Lower leg skin (tissue), 4 donors: ENCODE results near the gene GNB1L. TPM values are rescaled to one million over a fixed set of nuclear protein-coding genes. Genes with fewer than 3 reads are reported as not detected.

ENCODE experiments used
- DNase-seq, 2 donors: peaks; one replicate each; pipeline ENCODE4 v3.0.0-alpha.2; 2019; ENCODE audit warnings: low spot score in 2 of 2
- H3K4me3 ChIP-seq: fragments of 200-600 bp; sonication (generic); 2 replicates; pipeline ENCODE4 v1.5.1; 2017; ENCODE audit warnings: mild to moderate bottlenecking, low read depth; ENCODE audit not compliant: poor library complexity, severe bottlenecking
- POLR2A ChIP-seq, 2 donors: fragments of 450-650 bp; IDR thresholded peaks; one replicate each; pipeline ENCODE4 v1.6.1; 2016 to 2017; ENCODE audit warnings: antibody characterized with exemption in 2 of 2, mild to moderate bottlenecking in 1 of 2, moderate library complexity in 1 of 2
- WGBS, 2 donors: methylation state at CpG; one replicate each; pipeline ENCODE4 v1.1.5; 2018; 5-methylcytosine and 5-hydroxymethylcytosine counted together
- intact Hi-C: fragments of 100-400 bp; cut with DNase I; formaldehyde crosslinking; loops from one replicate; pipeline ENCODE4 v1.15.0; 2023; ENCODE audit warnings: low total_unique reads
- total RNA-seq, 4 donors: library from RNA; depleted of rRNA; stranded (reverse); fragments of >200 nt; gene quantifications; one replicate each; pipeline ENCODE4 v1.1.0, GENCODE V29; 2016
- TF ChIP-seq, protein P1 (sequence below), 3 donors: fragments of 450-650 bp; IDR thresholded peaks; one replicate each; pipeline ENCODE4 v1.5.1; 2016; ENCODE audit warnings: antibody characterized with exemption in 3 of 3, mild to moderate bottlenecking in 3 of 3, moderate library complexity in 2 of 3

GNB1L gene
- total RNA-seq, 4 donors from 2014 or later = 10.0 to 16.2 (median 11.2) TPM

DNA sequence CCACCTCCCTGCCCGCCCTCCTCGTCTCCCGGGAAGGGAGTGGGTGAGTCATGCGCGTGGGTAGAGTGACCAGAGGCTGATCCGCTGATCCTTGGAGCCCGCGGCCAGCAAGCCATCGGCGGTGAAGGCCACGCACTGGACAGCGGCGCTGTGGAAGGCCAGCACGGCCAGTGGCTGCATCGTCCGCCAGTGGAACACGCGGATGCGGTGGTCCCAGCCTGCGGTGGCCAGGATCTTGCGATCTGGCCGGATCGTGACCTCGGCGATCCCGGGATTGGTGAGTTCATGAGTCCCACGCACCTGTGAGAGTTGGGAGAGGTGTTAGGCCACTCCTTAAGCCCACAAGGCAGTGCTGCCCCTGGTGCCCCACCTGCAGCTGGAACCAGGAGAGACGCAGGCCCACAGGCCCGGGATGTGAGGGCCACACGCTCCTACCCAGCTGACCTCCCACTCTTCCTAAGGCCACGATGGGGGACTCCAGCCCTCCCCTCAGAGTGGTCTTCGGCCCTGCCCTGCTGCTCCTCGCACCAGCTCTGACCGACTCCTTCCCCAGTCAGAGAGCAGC, 65.9 kb downstream of the GNB1L start:
- H3K4me3 ChIP-seq = no peak overlapping the region
- WGBS, 2 donors = 96 to 98% methylated on average over 29 to 34 of the region's 34 CpGs
- TF ChIP-seq, protein P1, sequence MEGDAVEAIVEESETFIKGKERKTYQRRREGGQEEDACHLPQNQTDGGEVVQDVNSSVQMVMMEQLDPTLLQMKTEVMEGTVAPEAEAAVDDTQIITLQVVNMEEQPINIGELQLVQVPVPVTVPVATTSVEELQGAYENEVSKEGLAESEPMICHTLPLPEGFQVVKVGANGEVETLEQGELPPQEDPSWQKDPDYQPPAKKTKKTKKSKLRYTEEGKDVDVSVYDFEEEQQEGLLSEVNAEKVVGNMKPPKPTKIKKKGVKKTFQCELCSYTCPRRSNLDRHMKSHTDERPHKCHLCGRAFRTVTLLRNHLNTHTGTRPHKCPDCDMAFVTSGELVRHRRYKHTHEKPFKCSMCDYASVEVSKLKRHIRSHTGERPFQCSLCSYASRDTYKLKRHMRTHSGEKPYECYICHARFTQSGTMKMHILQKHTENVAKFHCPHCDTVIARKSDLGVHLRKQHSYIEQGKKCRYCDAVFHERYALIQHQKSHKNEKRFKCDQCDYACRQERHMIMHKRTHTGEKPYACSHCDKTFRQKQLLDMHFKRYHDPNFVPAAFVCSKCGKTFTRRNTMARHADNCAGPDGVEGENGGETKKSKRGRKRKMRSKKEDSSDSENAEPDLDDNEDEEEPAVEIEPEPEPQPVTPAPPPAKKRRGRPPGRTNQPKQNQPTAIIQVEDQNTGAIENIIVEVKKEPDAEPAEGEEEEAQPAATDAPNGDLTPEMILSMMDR (IDR thresholded peaks at IDR 0.05) = no peak
- TF ChIP-seq POLR2A (IDR thresholded peaks at IDR 0.05) = no peak
- DNase-seq = no peak
- intact Hi-C loops = no loop called here

DNA sequence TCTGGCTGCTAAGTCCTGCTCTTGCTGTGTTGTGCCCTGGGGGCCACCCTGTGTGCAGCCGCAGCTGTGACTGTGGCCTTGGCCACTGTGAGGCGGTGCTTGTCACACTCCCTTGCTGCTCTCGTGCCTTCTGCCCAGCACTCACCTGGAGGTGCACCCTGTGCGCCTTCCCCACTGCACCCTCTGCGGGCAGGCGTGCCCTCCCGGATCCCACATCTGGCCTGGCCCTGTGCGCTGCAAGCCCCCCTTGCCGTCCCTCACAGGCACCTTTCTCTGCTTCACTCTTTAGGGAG, 66.9 kb downstream of the GNB1L start:
- intact Hi-C loops = no loop called here
- no peak for DNase-seq
- H3K4me3 ChIP-seq = no peak overlapping the region
- WGBS, 2 donors = 95 to 99% methylated on average over 9 of the region's 9 CpGs
- TF ChIP-seq, protein P1 (IDR thresholded peaks at IDR 0.05) = no peak
- no peak for TF ChIP-seq POLR2A (IDR thresholded peaks at IDR 0.05)

DNA sequence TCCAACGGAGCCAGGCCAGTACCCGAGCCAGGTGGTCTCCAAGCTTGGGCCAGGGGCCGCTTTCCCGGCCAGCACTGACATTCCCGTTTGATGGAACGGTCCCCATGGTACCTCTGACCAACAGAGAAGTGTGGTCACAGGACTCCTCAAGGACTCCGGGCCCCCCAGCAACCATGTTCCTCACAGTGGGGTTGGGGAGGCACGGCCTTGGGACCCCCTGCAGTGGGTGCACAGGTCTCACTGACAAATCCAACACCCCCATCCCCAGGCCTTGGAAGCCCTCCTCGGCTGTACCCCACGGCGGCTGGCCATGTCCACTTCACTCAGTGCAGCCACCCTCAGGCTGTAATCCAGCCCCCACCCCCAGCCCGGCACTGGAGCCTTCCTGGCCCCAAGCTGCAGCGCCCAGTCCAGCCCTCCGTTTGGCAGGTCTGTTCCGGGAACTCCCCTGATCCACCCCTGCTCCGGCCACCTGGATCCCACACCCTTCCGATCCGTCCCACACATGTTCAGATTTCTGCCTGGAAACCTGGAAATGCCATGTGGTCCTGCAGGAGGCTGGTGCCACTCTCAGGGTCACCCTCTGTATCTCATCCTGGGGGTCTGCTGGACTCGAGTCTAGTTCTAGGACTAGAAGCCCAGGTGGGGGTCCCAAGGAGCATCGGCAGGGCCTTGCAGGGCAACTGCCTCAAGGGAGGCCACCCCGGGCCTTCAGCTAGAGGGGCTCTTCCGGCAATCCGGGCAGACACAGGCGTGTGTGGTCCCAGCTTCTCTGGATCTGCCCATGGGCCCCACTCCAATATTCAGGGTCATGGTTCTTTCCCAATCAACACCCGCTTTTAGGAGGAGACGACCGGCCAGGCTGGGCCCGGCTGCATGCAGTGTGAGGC, 67.5 kb downstream of the GNB1L start:
- 92 to 93% methylated on average over 27 to 28 of the region's 28 CpGs for WGBS, 2 donors
- TF ChIP-seq, protein P1 (IDR thresholded peaks at IDR 0.05) = no peak
- intact Hi-C loops = no loop called here
- no peak overlapping the region for H3K4me3 ChIP-seq
- no peak for DNase-seq

DNA sequence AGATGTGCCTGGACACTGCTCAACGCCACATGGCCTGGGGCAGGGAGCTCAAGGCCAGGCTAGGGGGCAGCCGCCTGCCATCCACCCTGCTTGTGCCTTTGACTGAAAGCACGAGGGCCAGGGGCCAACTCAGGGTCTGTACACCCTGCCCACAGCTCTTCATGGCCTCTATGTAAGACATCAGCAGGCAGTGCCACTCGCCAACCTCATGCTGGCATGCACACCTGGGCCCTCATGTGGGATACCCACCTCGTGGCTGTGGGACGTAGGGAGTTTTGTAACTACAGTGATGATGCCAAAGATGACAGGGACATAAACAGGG, 68.4 kb downstream of the GNB1L start:
- WGBS, 2 donors = 87 to 91% methylated on average over 5 to 6 of the region's 6 CpGs
- intact Hi-C loops = no loop called here

DNA sequence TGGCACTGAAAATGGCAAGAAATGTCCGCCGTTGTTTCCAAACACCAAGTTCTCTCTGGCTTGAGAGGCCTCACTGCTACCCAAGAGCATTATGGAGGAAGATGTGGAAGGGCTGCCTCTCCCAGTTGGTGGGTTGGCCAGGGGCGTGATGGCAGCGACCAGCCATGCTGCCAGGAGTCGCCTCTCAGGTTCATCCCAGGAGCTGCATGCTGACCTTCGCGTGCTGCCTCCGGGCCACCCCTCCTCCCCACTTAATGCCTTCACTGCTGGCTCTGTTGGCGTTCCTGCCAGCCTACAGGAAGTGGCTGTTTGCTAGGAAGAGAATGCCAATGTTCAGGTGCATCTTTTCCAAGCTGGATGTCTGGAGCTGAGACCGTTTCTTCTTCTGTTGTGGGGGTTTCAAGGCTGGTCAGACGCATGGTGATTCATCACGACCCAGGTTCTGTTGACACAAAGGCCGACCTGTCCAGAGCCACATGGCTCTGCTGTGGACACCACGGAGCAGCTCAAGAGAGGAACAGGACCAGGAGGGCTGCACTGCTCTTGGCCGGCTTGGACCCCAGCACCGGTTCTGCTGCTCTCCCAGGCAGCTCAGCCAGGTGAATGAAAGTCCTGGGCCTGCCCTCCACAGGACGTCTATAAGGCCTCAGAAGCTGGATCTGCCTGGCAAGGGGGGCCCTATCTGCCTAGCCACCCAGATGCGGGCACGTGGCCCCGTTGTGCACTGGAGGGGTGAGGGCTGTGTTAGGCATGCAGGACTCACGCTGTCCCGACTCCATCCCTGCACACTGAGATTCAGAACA, 69.0 kb downstream of the GNB1L start:
- TF ChIP-seq, protein P1 (IDR thresholded peaks at IDR 0.05) = no peak
- TF ChIP-seq POLR2A (IDR thresholded peaks at IDR 0.05) = no peak
- no peak overlapping the region for H3K4me3 ChIP-seq
- 88% methylated on average over 16 to 22 of the region's 22 CpGs for WGBS, 2 donors
- intact Hi-C loops = no loop called here
- DNase-seq = no peak

More for the DNA sequence above, 68.4 kb downstream of the GNB1L start:
- H3K4me3 ChIP-seq = no peak overlapping the region
- no peak for DNase-seq
- TF ChIP-seq, protein P1 (IDR thresholded peaks at IDR 0.05) = no peak
- TF ChIP-seq POLR2A (IDR thresholded peaks at IDR 0.05) = no peak
